Amniotic epithelial cell (primary cell): ENCODE results near the gene NRDC.
A peak's percentile ranks its signal among the peaks of the same experiment; 100 is the strongest.

ENCODE experiments used
- DNase-seq: peaks from one replicate; pipeline ENCODE4 v3.0.0-alpha.2; 2010; ENCODE audit warnings: low read depth

NRDC gene

DNA sequence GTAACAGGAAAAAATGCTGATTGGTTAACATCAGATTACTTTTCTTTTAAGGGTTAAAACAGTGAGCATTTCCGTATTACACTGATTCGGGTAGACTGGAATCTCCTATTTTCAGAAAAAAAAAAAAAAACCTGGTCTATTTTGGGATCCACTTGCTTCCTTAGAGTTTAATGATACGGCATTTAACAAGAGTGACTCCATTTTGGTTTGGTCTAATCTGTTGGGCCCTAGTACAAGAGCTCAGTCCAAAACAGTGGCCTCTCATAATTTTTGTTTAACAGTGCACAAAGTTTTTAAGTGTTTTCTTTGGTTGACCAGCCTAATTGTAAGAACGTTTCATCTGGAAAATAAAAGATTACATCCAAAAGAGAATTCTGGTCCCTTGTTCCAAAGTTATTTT lies 120.2 kb downstream of the NRDC start:
- DNase-seq = no peak

DNA sequence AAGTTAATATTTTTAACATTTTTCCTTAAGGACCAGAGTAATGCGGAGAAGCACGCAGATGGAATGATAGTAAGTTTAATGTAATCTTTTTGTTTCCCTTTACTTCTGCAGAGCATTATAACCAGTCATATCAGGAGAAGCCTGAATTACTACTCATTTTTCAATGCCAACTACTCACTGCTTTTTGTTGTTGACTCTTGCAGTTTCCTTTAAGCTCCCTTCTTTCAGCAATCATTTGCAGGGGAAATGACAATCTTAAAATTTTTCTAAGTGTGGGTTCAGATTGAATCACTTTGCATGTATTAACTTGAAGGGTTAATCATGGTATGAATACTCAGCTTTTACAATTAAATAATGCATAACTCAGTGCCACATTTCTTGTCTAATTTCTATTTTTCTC lies 122.2 kb downstream of the NRDC start:
- DNase-seq = no peak

GRCh38 chr1:51755437-51755836 lies 123.1 kb downstream of the NRDC start:
- no peak for DNase-seq

DNA sequence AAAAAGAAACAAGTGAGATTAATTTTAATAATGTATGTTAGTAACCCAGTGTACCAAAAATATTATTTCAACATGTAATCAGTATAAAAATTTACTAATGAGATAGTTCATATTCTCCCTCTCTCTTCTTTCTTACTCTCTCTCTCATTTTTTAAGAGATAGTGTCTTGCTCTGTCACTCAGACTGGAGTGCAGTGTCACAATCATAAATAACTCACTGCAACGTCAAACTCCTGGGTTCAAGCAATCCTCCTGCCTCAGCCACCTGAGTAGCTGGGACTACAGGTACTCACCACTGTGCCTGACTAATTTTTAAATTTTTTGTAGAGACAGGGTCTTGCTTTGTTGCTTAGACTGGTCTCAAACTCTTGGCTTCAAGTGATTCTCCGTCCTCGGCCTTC lies 123.9 kb downstream of the NRDC start:
- DNase-seq = no peak

DNA sequence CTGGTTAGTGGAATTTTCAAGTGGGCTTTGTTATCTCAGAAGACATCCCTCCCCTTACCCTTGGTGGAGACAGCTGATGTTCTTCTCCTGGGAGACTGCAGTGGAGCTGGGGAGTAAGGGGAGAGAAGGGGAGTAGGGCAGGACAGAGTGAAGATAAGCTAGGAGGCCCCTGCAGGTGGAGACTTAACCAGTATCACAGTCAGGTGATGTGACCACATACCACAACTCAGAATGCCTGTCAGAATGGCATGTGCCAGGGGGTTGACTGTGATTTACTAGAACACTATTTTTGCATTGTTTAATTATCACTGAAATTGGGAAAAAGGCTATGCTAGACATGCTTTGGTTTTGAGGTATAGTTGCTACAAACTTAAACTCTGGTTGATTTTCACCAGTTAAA lies 124.6 kb downstream of the NRDC start:
- DNase-seq = peak; percentile 6

DNA sequence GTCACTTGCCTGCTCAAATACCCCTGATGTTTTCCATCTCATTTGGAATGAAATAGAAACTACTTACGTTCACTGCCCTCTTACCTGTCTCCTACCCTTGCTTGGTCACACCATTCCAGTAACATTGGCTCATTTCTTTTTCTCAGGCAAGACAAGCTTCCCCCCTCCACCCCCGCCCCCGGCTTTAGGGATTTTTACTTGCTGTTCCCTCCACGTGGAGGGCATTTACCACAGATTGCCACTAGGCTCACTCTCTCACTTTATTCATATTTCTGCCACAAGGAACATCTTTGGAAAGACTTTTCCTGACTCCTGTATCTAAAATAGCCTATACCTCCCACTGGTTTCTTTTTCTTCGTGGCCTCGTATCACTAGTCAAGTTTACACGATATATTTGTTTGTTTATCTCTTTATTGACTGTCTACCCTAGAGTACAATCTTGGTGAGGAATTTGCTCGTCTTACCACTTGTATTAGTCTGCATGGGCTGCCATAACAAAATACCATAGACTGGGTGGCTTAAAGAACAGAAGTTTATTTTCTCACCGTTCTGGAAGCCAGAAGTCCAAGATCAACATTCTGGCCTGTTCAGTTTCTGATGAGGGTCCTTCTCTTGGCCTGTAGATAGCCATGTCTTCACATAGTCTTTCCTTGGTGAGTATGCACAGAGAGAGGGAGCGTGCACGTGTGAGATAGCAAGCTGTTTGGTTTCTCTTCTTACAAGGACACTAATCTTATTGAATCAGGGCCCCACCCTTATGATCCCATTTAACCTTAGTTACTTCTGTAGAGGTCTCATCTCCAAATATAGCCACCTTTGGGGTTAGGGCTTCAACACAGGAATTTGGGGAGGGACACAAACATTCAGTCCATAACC lies 126.2 kb downstream of the NRDC start:
- no peak for DNase-seq

- peak; percentile 16 for DNase-seq
Measured at GRCh38 chr1:51750729-51751128, 127.8 kb downstream of the NRDC start.

GRCh38 chr1:51750218-51750617 lies 128.3 kb downstream of the NRDC start:
- DNase-seq = peak; percentile 26

DNA sequence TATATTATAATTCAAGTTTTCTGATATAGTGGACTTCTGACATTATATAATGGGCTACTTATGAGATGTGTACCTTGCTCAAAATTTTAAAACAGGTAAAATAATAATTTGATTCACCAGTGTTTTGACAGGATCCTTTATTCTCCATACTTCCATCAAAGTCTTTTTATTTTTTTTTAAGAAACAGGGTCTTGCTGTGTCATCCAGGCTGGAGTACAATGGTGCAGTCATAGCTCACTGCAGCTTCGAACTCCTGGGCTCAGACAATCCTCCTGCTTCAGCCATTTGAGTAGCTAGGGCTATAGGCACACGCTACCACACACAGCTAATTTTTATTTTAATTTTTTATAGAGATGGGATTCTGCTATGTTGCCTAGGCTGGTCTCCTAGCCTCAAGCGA lies 129.4 kb downstream of the NRDC start:
- no peak for DNase-seq

DNA sequence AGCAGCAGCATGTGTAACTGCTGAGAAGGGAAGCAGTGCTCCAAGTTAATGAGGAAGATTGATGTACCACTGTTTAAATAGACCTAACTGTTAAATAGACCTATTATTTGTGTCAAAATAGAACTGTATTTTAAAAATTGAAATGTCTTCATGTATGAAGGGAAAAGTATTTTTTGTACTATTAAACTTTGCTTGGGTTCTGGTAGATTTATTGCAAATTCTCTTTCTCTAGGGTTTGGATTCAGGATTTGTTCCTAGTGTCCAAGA lies 133.3 kb downstream of the NRDC start:
- no peak for DNase-seq

DNA sequence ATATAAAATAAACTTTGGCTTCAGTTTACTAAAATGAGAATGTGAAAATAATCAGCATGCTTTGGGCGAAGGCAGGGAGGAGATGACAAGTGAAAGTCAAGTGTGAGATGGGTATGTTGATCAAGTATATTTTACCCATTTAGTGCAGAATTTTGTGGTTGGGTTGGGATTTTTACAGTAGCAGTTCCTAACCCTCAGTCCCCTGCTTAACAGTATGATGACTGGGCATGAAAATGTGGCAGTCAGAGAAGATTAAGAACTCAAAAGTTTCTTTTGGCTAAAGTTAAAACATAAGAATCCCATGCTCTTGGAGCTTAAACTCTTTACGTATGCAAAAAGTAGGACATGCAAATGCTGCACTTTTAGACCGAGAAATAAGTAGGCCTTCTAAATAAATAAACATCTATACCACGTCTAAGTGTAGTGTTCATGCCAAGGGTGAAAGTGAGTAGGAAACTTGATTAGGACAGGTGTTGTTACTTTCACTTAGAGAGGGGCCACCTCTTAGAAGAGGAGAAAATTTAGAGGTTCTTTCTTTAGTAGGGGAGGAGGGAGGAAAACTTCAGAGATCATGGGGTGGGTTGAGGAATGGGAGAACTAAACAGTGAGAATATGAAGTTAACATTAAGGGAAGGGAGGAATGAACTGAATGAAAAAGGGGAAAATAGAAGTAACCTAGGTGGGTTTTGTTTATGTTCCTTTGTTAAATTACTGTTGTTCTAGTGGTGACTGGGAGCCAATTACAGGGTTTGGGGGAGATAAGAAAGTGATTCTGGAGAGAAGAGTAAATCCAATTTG lies 133.8 kb downstream of the NRDC start:
- no peak for DNase-seq

DNA sequence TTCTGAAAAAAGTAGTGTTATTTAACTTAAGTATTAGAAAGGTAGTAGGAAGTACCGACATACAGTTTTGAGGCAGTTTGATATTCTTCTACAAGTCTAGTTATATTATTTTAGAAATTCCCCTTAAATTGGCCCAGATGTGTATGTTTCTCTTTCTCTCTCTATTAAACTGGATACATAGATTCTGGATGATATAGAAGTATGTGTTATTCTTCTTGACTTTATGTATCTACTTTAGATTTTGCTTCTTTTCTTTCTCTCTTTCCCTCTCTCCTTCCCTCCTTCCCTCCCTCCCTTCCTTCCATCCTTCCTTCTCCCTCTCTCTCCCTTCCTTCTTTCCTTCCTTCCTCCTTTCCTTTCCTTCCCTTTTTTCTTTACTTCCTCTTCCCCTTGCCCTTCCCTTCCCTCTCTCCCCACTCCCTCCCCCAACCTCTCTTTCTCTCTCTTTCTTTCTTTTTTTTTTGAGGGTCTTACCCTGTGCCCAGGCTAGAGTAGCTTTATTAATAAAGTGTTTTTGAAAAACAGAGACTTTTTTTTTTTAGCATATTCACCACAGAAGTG lies 137.3 kb downstream of the NRDC start:
- no peak for DNase-seq

- DNase-seq = no peak
Measured at GRCh38 chr1:51740652-51741051, 137.9 kb downstream of the NRDC start.
